ENCODE results near the gene AFF3.

DNA sequence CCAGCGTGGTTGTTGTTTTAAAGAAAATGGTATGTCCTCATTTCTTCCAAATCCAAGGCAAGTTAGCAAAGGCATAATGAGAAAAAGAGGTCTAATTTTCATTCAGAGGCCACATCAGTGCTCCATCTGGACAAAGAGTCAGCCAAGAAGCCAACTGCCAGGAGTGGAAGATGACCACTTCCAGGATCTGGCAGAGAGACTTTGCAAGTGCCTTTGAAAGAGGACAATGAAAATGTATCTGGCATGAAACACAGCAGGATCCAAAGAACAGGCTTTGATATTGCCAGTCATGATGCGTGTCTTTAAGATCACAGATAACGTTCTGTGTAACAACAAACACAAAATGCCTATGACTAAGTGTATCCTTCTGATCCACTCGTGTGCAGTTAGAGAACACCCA is 82.8 kb downstream of the AFF3 start:
- TF ChIP-seq, protein P1, sequence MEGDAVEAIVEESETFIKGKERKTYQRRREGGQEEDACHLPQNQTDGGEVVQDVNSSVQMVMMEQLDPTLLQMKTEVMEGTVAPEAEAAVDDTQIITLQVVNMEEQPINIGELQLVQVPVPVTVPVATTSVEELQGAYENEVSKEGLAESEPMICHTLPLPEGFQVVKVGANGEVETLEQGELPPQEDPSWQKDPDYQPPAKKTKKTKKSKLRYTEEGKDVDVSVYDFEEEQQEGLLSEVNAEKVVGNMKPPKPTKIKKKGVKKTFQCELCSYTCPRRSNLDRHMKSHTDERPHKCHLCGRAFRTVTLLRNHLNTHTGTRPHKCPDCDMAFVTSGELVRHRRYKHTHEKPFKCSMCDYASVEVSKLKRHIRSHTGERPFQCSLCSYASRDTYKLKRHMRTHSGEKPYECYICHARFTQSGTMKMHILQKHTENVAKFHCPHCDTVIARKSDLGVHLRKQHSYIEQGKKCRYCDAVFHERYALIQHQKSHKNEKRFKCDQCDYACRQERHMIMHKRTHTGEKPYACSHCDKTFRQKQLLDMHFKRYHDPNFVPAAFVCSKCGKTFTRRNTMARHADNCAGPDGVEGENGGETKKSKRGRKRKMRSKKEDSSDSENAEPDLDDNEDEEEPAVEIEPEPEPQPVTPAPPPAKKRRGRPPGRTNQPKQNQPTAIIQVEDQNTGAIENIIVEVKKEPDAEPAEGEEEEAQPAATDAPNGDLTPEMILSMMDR (conservative IDR thresholded peaks at IDR 0.05 in 1 of 2, IDR thresholded peaks at IDR 0.05 in 1 of 2; ENCODE audit: low read depth in 1 of 2, low read length in 2 of 2) = no peak
- TF ChIP-seq EZH2 (IDR thresholded peaks at IDR 0.05; ENCODE audit: low read length, missing control alignments) = no peak

All from fibroblast of lung (primary cell).